GM21737 (cell line): Measurements from ENCODE around the gene SUCLG2.

Experiments
- ATAC-seq: cut with Tn5 transposase; IDR thresholded peaks from one replicate; pipeline ENCODE4 v1.9.1; 2021; ENCODE audit warnings: mild to moderate bottlenecking, moderate library complexity; ENCODE audit not compliant: unreplicated experiment

Gene SUCLG2, protein sequence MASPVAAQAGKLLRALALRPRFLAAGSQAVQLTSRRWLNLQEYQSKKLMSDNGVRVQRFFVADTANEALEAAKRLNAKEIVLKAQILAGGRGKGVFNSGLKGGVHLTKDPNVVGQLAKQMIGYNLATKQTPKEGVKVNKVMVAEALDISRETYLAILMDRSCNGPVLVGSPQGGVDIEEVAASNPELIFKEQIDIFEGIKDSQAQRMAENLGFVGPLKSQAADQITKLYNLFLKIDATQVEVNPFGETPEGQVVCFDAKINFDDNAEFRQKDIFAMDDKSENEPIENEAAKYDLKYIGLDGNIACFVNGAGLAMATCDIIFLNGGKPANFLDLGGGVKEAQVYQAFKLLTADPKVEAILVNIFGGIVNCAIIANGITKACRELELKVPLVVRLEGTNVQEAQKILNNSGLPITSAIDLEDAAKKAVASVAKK

GRCh38 chr3:67654099-67654843 is at the start of gene SUCLG2:
Gene SUCLG2 (minus strand): TSS chr3:67654612. CDS start chr3:67654586, 26 bp downstream.
- peak; percentile 69 for ATAC-seq

- no peak for ATAC-seq
These were observed 46.2 kb upstream of the SUCLG2 start for GRCh38 chr3:67700596-67700995.

- no peak for ATAC-seq
These were observed 45.5 kb upstream of the SUCLG2 start for GRCh38 chr3:67699882-67700281.

- ATAC-seq, result no peak
These were observed 38.2 kb upstream of the SUCLG2 start for GRCh38 chr3:67692621-67693020.

- ATAC-seq, result no peak
These were observed 37.5 kb upstream of the SUCLG2 start for GRCh38 chr3:67691926-67692325.

DNA sequence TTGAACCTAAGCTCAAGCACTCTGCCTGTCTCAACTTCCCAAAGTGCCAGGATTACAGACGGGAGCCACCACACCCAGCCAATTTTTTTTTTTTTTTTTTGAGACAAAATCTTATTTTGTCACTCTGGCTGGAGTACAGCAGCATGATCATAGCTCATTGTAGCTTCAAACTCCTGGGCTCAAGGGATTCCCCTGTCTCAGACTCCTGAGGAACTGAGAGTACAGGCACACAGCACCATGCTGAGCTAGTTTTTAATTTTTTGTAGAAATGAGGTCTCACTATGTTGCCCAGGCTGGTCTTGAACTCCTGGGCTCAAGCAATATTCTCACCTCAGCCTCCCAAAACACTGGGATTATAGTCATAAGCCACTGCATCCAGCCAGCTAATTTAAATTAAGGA is 36.8 kb upstream of the SUCLG2 start:
- ATAC-seq, result no peak

DNA sequence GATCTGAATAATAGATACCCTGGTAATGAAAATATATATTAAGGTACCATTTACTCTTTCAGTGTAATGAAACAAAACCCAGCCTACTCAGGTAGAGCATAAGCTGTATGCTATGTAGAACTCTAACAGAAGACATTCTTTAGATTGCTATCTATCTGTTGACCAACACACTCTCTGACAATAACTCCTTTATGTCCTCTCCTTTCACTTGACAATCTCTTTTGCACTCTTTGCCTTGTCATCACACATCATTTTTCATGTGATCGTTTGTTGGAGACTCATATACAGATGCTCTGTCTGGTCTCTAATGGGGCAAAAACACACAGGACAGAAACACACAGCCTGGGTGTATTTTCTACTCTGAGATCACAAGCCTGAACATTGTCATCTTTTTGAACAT is 35.4 kb upstream of the SUCLG2 start:
- ATAC-seq, result no peak

GRCh38 chr3:67688231-67688630 is 33.8 kb upstream of the SUCLG2 start:
- ATAC-seq, result no peak

GRCh38 chr3:67686069-67686468 is 31.7 kb upstream of the SUCLG2 start:
- no peak for ATAC-seq

GRCh38 chr3:67685499-67685898 is 31.1 kb upstream of the SUCLG2 start:
- peak; percentile 98 for ATAC-seq

- ATAC-seq, result no peak
These were observed 29.8 kb upstream of the SUCLG2 start for GRCh38 chr3:67684211-67684610.

DNA sequence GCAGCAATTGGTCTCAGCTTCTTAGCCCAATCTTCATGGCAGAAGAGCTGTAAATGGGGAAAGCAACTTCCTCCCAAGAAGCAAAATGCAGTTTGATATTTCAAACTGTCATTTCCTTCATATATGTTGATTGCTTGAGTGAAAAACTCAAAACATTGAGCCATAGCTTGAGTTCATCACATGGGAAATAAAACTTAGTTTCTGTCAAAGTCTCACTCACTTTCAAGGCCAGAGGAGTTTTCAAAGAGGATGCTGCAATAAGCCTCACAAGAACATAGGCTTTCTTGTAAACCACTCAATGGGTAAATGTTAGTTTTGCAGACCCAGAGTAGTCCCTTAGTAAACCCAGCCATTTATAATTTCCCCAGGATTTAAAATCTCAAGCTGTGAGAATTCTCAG is 29.1 kb upstream of the SUCLG2 start:
- no peak for ATAC-seq

DNA sequence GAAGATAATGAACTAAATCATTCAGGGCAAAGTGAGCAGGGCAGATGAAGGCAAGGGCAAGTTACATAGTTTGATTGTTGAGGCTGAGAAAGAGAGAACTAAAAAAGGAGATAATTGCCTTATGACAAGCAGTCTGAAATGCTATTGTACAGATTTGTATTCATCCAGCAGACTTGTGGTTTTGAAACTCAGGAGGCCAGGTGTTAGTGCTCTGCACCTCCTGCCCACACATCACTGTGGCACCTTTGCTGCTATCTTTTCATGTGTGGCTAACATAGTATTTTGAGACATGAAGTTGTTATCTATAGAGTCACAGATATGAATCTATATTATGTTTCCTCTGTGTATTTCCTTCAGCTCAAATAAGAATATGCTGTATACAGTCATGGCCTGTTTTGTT is 24.3 kb upstream of the SUCLG2 start:
- ATAC-seq, result no peak

DNA sequence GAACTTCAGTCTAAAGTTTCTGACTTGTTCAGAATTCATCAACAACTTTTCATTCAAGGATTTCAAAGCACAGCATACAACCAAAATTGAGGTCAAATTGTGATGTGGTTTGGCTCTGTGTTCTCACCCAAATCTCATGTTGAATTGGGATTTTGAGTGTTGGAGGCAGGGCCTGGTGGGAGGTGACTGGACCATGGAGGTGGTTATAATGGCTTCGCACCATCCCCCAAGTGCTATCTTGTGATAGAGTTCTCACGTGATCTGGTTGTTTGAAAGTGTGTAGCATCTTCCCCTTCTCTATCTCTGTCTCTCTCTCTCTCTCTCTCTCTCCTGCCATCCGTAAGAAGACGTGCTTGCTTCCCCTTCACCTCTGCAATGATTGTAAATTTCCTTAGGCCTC is 19.6 kb upstream of the SUCLG2 start:
- ATAC-seq, result no peak

- ATAC-seq, result no peak
These were observed 8.3 kb upstream of the SUCLG2 start for GRCh38 chr3:67662733-67663132.

DNA sequence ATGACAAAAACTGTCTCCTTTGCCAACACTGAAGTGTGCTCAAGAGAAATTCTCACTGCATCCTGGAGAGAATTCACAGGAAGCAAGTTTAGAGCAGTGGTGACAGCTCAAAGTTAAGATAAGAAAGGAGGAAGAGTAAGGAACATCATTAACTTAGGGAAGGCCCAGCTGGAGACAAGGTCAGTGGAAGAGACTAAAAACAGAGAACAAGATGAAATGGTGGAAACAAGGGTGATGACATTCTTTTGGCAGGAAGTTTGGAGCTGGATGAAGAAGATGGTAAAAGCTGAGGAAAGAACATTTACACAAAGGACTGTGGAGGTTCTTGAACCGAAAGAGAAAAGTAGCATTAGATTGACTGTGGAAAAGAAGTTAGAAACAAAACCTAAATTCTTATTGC is 6.7 kb upstream of the SUCLG2 start:
- no peak for ATAC-seq

GRCh38 chr3:67657192-67657591 is 2.8 kb upstream of the SUCLG2 start:
- no peak for ATAC-seq

DNA sequence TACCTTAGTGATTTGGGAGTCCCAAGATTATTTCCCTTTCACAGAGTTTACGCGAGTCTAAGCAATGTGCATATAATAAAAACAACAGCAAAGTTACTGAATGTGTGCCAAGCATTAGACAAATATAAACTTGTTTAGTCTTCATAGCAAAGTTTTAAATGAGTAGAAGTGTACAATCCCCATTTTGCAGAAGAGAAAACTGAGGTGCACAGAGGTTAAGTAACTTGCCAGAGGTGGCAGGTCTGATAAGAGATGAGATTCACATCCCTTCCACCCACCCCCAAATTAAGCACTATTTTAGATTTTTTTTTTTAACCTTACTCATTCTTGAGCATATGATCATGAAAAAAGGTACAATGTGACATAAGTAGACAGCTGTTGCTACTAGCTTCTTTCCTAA is 2.2 kb upstream of the SUCLG2 start:
- no peak for ATAC-seq

GRCh38 chr3:67655364-67656121 is 1.1 kb upstream of the SUCLG2 start:
- peak; percentile 44 for ATAC-seq

DNA sequence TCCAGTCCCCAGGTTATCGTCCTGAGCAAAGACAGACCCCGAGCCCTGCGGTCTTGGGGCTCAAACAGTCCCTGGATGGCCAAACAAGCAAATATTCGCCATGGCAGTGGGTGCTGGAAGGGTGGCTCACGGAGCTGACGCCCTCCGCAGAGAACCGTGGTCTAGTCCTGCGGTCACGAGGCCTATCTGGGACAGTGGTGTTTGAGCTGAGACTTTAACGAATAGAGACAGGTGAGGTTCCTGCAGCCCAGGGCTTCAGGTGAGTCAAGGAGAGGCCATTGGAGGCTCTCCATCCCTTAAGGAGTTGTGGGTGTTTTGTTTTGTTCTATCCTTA is 399 bp upstream of the SUCLG2 start:
- ATAC-seq, result no peak

- ATAC-seq, result peak; percentile 17
These were observed 850 bp downstream of the SUCLG2 start for GRCh38 chr3:67653425-67654098.
